GM18867 (cell line): ENCODE data around the gene ME3.
A peak's percentile ranks its signal among the peaks of the same experiment; 100 is the strongest.

Source experiments
- ATAC-seq: cut with Tn5 transposase; IDR thresholded peaks from one replicate; pipeline ENCODE4 v1.9.1; 2021; ENCODE audit warnings: mild to moderate bottlenecking, moderate library complexity; ENCODE audit not compliant: unreplicated experiment

The ME3 gene

DNA sequence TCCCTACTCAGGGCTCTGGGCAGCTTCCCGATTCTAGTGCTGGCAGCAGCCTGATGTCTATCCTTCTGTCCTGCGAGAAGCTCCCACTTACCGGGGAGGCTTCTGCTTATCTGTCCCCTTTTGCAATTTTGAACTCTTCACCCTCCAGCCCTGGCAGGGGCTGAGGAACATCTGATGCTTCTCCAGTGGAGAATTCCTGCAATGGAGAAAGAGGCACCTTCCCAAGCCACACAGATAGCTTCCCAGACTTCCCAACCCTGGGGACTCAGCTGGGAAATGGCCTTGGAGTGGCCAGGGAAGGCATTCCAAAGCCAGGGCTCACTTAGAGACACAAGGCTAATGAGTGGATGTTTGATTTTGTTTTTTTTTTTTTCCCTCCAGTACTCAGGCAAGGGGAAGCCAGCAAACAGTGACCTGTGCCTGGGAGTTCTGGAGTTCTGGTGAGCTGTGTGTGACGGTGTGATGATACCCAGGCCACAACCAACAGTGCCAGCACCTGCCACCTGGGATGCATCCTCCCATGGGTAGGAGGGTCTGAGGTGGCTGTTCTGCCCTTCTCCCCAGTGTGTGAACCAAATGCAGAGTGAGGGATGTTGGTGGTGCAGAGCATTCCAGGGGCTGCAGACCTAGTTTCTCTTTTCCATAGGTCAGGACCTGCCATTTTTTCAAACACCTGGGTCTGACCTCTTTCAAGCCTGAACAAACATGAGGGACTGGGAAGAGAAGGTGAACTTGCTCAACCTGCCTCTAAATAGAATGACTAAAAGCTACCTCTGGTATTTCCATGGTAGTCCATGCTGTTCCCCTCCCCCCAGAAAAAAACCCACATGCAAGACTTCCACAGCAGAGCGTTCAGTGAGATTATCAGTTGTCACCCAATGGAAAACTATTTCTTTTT lies 202.7 kb downstream of the ME3 start:
- no peak for ATAC-seq

DNA sequence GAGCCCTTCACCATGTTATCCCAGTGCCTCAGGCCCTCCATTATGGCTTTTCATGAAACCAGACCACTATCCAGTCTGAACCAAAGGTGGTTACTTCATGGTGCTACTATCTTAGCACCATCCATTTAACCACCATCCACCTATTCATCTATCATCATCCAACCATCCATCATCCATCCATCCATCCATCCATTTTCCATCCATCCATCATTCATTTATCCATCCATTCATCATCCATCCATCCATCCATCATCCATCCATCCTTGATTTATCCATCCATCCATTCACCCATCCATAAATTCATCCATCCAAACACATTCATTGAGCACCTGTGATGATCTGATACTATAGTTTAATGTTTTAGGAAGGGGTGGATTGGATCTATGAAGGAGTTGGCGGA lies 204.2 kb downstream of the ME3 start:
- no peak for ATAC-seq

DNA sequence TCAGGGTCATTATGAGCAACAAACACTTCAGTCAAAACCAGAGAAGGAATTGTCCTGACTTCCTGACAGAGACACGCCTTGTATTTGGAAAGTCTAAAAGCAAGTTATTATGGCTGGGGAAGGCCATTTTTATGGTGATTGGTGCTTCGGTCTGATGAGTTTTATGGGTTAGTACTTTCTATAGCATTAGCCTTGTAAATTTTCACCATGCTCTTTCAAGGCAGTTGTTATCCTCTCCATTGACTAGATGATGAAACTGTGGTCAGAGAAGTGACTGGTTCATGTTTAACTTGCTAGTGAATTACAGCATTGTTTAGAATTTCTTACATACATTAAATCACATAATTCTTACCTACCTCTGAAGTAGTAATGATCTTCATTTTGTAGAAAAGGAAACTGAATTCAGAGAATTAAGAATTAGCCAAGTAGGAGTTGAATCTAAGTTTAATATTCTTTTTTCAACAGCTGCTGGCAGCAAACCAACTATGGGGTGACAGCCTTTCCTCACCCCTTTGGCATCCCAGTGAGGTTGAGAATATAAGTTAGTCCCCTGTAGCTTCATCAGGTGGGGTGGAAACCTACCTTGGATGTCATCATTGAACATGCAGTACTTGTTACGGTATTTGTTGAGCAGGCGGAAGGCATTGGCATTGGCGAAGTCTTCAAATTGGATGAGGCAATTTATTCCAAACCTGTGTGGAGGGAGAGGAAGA lies 207.8 kb downstream of the ME3 start:
- no peak for ATAC-seq

DNA sequence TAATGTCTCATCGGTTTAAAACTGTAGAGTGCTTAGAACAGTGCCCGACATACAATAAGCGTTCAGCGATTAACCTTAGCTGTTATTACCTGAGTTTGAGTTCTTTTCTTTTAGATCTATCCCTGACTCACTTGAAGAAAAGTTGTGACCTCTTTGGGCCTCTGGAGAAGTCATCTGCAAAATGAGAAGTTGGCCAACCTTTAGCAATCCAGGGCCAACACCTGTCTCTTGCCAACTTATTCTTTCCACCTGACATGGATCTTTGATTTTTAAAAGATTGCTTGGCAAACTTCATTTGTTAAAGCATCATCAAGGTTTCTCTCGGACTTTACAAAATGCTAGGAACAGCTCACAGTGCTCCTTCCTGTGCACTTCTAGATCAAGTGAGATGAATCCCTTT lies 208.5 kb downstream of the ME3 start:
- ATAC-seq: no peak

DNA sequence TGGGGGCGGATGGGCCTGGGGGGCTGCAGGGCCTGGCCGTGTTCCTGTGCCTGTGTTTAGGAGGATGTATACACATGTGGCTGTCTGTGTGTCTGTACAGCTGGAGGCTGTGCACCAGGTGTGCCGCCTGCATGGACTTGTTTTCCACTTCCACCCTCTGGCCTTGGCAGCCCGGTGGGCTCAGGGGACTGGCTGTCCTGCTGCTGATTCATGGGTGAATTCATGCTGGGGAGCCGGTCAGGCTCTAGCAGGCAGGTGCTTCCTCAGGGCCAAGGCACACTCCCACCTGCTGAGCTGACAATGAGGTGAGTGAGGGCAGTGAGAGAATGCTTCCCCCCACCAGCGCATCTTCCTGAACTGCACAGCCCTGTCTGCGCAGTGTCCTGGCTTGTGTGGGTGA lies 209.3 kb downstream of the ME3 start:
- ATAC-seq: no peak

DNA sequence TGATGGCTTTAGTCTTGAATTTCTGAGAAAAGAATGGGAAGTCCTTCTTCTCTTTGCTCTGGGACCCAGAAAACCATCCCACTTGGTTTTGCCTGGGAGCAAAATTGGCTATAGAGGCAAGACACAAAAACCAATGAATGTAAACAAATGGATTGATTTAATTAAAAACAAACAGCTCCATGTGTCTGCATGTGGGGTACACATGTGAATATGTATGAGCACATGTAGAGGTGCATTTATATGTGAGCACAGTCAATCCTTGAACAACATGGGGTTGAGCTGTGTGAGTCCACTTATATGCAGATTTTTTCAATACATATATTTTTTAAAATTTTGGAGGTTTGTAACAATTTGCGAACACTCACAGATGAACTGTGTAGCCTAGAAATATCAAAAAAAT lies 210.5 kb downstream of the ME3 start:
- ATAC-seq: no peak

DNA sequence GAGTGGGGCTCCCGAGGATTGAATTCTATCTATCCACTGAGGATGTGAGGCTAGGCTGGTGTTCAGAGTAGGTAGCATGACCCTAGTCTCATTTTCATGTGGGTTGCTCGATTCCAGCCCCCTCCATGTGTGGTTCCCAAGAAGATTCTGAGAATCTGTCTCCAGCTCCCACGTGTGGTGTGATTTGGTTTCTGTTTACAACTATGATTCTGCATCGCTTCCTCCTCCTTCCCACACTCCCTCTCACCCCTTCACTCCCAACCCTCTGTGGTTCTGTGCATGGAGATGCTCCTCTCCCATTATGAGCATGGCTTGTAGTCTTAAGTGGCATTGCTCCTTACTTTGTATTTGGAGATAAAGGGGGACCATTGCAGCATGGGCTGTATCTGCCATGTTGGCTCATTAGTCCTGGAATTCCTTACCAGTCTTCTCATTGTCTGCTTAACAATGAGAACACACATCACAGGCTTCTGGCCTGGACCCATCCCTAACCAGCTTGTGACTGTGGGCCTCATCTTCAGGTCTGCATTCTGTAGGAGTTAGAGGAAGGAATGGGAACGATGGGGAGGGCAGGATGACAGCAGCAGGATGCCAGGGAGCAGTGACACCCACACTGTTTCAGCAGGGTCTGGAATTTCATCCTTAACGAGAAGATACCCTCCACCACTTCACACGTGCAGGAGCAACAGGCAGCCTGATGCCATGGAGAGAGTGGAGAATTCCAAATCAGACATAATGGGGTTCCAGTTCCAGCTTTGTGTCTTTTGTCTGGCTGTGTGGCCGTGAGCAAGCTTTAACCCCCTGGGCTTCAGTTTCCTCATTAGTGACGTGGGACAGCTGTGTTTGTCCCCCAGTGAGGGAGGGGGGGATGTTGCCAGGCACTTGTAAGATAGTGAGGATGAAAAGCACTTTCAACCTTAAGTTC lies 211.7 kb downstream of the ME3 start:
- ATAC-seq: no peak

DNA sequence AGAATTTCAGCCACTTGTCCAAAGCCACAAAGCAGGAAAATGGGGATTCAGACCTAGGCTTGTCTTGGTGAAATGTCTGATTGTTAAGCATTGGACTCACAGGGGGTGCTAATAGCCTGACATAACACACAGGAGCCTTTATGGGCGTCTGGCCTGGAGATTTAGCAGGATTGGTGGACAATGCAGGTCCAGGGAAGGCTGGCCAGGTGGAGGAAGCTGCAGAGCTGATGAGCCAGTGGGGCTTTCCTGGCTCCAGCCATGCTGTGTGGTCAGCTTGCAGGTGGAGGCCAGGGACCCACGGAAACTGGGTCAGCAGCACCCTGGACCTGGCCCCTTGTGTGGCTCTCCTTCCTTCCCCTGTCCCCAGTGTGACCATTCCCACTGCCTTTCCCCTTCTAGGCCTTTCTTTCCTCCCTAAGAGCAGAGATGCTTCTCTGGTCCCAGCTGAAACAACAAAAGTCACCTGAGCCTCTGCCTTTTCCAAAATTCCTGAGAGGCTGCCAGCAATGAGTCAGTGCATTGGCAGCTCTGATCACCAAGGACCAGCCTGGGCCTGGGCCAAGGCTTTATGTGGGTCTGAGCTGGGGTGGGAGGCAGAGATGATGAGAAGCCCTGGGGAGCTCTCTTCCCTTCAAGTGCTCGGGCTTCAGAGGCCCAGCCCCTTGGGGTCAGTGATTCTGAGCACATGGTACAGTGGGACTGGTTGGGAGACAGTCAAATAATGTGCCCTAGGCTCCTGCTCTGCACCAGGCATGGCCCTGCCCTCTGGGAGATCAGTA lies 212.5 kb downstream of the ME3 start:
- ATAC-seq: no peak

DNA sequence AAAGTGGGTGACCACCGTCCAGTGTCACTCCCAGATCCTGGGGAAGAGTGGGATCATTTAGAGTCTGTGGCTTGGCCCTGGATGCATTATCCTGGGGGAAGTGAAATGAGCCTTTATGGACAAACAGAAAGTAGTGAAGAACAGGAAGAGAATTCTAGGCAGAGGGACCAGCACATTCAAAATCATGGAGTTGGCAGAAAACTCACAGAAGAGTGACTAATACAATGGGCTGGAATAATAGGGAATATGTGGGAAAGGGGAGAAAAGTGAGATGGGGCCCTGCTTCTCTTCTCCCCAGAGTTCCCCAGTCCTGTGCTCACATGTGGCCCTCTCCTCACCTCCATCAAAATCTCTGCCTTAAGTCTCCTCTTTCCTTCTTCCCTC lies 213.4 kb downstream of the ME3 start:
- no peak for ATAC-seq

DNA sequence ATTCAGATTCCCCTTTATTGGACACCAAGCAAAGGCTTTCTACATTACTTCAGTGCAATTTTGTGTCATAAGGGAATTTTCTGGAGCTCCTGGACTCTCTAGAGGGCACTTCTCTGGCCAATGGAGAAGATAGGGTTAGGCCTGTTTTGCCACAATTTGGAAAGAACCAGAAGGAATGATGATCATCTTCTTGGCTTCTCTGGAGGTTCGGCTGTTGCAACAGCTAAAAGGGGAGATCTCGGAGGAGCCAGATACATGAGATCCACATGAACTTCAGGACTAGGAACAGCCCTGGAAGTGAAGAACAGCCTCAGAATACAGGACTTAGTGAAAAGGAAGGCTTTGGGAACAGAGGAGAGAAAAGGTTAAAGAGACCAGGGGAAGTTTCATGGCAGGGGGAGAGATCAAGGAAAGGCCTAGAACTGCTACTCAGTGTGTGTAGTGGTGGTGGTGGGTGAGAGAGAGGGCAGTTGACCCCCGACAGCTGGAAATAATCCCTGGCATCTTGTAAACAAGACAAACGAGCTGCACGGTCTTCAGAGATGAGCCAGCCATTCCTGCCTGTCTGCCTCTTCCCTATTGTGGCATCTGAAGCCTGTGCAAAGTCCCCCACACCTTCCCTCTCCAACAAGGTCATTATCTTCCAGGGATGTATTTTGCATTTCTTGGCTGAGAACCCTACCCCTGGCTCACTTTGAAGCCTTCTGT lies 214.0 kb downstream of the ME3 start:
- no peak for ATAC-seq

DNA sequence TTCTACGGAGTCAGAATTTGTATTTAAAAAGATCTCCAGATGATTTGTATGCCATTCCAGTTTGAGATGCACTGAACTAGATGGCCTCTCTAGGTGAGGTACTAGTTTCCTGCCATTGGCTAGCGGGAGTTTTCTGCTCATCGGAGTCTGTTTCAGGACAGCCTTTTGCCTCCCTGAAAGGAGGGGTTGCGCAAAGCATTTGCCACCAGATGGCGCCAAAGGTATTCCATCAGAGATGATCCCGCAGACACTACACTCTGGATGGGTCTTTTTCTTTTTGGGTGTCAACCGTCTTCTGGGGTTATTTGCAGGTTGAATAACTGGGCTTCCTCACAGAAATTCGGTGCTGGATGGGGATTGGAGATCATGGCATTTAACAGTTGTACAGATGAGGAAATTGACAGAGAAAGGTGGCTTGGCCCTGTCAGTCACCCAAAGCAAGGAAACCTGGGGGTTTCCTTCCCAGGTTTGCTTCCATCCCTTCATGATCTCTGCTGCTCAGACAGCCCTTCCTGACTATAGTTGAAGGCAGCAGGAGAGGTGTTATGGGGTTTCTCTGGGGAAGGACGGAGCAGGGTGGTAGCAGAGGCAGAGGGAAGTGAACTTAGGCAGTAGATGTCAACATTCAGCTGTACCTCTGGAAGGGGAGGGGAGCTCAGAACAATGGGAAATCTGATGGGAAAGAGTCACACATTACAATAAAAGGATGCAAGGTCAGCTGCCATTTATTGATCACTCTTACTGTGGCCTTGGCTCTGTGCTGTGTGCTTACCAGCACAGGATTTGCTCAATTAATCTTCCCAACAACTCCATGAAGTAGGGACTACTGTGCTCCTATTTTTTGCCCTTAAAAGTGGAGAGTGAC lies 216.1 kb downstream of the ME3 start:
- peak; percentile 86 for ATAC-seq

DNA sequence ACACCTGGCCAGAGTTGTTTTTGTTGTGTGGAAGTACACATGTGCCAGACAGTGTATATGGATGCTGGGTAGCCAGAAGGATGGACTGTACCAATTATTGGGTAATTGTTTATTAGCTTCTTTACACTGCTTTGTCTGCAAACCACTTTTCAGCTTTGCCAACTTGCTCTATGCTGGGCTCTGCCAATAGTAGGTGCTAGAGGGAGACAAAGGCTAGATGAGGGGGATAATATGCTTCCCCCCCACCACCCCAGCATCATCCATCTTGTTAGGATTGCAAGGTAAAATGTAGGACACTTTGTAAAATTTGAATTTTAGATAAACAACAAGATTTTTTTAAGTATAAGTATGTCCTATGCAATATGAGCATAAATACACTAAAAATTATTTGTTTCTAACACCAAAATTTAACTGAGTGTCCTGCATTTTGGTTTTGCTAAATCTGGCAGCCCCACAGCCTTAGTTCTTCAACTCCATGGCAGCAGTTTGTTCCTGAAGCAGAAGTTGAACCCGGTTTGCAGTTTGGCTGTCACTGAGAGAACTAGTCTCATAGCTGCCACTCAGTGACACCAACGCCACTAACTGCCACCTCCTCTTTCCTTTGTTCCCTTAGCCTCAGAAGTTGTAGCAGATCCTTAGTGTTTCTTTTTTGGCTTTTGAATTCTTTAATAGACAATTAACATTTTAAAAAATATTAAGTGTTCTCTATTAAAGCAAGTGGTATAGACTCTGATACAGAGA lies 219.0 kb downstream of the ME3 start:
- no peak for ATAC-seq

DNA sequence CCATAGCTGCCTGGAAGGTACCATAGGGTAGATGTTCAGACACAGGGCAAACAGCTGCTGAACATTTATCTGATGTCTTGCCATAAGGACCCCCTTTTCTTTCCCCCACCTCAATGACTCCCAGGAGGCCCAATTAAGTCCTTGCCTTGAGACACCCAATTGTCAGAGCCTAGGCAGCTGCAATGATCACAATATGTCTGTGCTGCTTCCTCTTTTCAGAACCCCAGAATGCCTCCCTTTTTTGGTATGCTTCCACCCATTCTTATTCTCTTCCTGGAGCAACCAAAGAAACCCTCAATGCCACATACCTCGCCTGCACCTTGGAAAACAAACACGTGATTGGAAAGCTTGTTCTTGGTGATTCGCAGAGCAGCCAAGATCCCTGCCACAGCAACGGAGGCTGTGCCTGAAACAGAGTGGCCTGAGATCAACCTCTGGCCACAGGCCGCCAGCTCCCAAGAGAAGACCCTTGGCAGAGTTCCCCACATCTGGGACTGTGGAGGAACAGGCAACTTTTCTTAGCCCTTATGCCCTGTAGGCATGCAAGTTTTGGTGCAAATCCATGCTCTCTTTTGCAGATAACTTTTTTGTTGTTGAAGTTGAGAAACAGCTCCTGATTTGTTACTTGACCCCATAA lies 222.3 kb downstream of the ME3 start:
- ATAC-seq: no peak

DNA sequence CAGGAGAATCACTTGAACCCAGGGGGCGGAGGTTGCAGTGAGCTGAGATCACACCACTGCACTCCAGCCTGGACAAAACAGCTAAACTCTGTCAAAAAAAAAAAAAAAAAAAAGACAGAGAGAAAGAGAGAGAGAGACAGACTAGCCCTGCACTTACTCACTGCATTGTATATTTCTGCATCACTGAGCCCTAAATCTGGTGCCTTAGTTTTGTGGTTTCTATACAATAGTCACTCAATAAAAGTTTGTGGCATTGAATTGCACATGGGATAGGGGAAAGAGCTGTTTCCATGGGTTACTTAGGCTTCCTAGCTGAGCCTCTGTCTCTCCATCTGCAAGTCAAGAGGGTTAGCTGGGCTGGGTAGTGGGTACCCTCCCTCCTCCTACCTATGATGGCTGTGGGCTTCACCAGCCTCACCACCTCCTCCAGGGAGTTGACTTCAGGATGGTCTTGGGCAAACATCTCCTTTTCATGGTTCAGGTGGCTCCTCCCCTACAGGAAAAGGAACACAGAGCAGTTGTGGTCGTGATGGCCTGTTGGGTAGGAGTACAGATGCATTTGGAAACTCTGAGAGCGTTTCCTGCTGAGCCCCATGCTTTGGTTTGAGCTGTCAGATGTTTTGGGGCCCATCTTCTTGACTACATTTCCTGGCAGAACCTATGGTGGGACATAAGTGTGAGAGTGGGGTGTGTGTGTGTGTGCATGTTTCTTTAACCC lies 224.5 kb downstream of the ME3 start:
- no peak for ATAC-seq

DNA sequence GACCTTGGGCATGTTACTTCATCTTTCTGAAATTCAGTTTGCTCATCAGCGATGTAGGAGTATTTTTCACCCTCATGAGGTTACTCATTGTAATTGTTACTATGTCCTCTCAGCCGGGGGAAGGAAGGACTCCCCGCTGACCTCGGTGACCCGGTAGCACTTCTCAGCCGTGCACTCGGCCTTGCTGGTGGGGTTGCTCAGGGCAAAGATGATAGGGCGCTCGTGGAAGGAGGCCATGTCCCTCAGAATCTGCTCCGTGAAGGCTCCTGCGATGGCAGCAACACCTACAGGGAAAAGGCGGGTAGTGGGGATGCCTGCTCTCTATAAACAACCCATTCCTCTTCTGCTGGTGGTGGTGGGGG lies 225.5 kb downstream of the ME3 start:
- ATAC-seq: no peak

DNA sequence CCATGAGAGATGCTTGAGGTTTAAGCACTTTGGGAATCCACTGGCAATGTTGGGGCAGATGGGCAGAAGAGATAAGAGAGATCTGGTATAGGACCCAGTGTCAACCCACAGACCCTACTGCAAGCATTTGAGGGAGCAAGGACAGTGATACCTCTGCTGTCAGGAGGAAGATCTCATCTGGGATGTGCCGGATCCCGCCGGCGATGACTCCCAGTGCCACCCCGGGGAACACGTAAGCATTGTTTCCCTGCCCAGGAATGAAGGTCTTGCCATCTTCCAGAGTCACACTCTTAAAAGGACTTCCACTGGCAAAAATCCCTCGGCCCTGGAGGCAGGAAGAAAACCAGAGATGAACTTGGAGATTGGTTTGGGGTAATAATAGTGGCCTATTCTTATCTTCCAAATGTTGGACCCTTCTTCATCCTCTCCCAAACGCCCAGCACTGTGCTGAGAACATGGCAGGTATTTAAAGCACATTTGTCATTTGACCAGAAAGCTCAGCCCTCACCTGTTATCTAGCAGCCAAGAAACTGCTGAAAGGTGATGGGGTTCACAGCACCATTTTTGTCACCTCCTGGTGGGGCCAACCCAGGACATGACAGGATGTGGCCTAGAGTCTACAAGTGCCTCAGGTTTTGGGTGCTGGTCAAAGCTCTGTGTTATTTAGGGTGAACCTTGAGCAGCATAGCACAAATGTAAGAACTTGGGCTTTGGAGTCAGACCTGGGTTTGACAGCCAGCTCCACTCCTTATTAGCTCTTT lies 226.1 kb downstream of the ME3 start:
- ATAC-seq: no peak

DNA sequence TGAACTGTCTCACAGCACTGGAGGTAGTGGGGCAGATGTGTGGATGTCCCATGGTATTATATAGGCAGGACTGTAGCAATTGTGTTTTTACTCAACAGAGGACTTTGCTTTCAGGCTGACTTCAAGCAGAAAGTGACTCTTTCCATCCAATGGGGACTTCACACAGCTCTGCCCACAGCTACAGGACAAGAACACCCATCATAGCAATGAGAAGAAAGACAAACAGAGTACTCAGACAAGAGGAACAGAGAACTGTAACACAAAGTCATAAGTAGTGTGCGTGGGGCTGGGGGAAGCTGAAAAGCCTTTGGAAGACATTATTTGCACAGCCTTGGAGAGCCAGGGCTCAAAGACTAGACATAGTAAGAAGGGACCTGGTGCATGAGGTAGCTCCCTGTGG lies 227.4 kb downstream of the ME3 start:
- ATAC-seq: no peak
